A549 (cell line): Measurements from ENCODE around the gene RAB3GAP2. TPM values are rescaled to one million over a fixed set of nuclear protein-coding genes. Genes with fewer than 3 reads are reported as not detected.
A peak's percentile ranks its signal among the peaks of the same experiment; 100 is the strongest.

Source experiments
- ATAC-seq, 2 experiments: fragments of 200-7000 bp in 1 of 2; fragments of >200 bp in 1 of 2; cut with Nextera tagmentation in 1 of 2; cut with Tn5 transposase in 1 of 2; 3 replicates each; pipeline versions ENCODE4 v1.8.0 to v1.9.1; 2018 to 2020; ENCODE audit warnings: mild to moderate bottlenecking in 1 of 2, moderate library complexity in 1 of 2
- CTCF ChIA-PET: fragments of 300-600 bp; sonication (Branson Sonifier 250); formaldehyde crosslinking; extraction: SDS; loops from one replicate; lab custom pipeline; 2021; ENCODE audit warnings: antibody characterized with exemption, inconsistent platforms; lab: Yijun Ruan, JAX
- POLR2A ChIA-PET: fragments of 350-600 bp; formaldehyde crosslinking; extraction: SDS; loops from one replicate; lab custom pipeline; 2021; ENCODE audit warnings: antibody characterized with exemption, inconsistent platforms; lab: Yijun Ruan, JAX
- DNase-seq, 2 experiments: peaks; one replicate each; pipeline versions ENCODE4 v3.0.0 to v3.0.0-alpha.2; 2011 to 2016; ENCODE audit warnings: low read depth in 1 of 2, low spot score in 1 of 2
- FAIRE-seq: peaks from 2 replicates; lab custom pipeline; 2011; peaks lifted over from hg19 to GRCh38; lab: Jason Lieb, UNC
- H3K27ac ChIP-seq, 2 experiments: fragments of >200 bp; sonication (Bioruptor Twin); formaldehyde crosslinking; 3 replicates each; pipeline ENCODE4 v1.5.1; 2016 to 2017
- H3K4me1 ChIP-seq: fragments of >200 bp; sonication (Bioruptor Twin); formaldehyde crosslinking; 3 replicates; pipeline ENCODE4 v1.6.1; 2016
- H3K4me2 ChIP-seq: fragments of >200 bp; sonication (Bioruptor Twin); formaldehyde crosslinking; 3 replicates; pipeline ENCODE4 v1.6.1; 2016
- H3K4me3 ChIP-seq: fragments of >200 bp; sonication (Bioruptor Twin); formaldehyde crosslinking; 3 replicates; pipeline ENCODE4 v1.5.1; 2016
- H3K9me3 ChIP-seq: fragments of >200 bp; sonication (Bioruptor Twin); formaldehyde crosslinking; 3 replicates; pipeline ENCODE4 v1.6.1; 2016
- EHMT2 ChIP-seq: fragments of 200-600 bp; sonication (generic); IDR thresholded peaks from 2 replicates; pipeline ENCODE4 v1.6.1; 2016; ENCODE audit warnings: antibody characterized with exemption, low read depth, mild to moderate bottlenecking, moderate library complexity
- FOSB ChIP-seq: fragments of 250-450 bp; sonication (Bioruptor Pico); IDR thresholded peaks from 2 replicates; pipeline ENCODE4 v1.5.0; 2020; ENCODE audit warnings: mild to moderate bottlenecking, moderate library complexity
- FOXS1 ChIP-seq: fragments of 250-450 bp; sonication (Bioruptor Pico); IDR thresholded peaks from 2 replicates; pipeline ENCODE4 v1.5.0; 2020; ENCODE audit warnings: mild to moderate bottlenecking, moderate library complexity
- GATA3 ChIP-seq: IDR thresholded peaks from 2 replicates; pipeline ENCODE4 v1.6.1; 2012; ENCODE audit warnings: borderline replicate concordance
- HOXB5 ChIP-seq: fragments of 250-450 bp; sonication (Bioruptor Pico); IDR thresholded peaks from 2 replicates; pipeline ENCODE4 v1.5.0; 2020; ENCODE audit warnings: mild to moderate bottlenecking, moderate library complexity
- JUNB ChIP-seq: fragments of >200 bp; sonication (Bioruptor Twin); formaldehyde crosslinking; IDR thresholded peaks from 2 replicates; pipeline ENCODE4 v1.6.1; 2016
- MAFK ChIP-seq: fragments of 450-650 bp; IDR thresholded peaks from 2 replicates; pipeline ENCODE4 v1.6.1; 2014; ENCODE audit not compliant: partially characterized antibody
- MAZ ChIP-seq: fragments of 150-350 bp; IDR thresholded peaks from 2 replicates; pipeline ENCODE4 v1.6.1; 2014; ENCODE audit warnings: antibody characterized with exemption, low read depth, low read length, borderline replicate concordance
- NFE2L2 ChIP-seq: fragments of 150-350 bp; conservative IDR thresholded peaks from 2 replicates; pipeline ENCODE4 v1.6.1; 2014; ENCODE audit warnings: low read length
- RCOR1 ChIP-seq: fragments of 150-350 bp; IDR thresholded peaks from 2 replicates; pipeline ENCODE4 v1.6.1; 2014; ENCODE audit warnings: antibody characterized with exemption, low read length, low read depth
- RFX5 ChIP-seq: fragments of 450-650 bp; IDR thresholded peaks from 2 replicates; pipeline ENCODE4 v1.7.1; 2014; ENCODE audit warnings: antibody characterized with exemption, mild to moderate bottlenecking, moderate library complexity
- RNF2 ChIP-seq: fragments of 200-600 bp; sonication (generic); IDR thresholded peaks from 2 replicates; pipeline ENCODE4 v1.6.1; 2016; ENCODE audit warnings: low read depth, mild to moderate bottlenecking, antibody characterized with exemption, moderate library complexity, borderline replicate concordance
- SREBF2 ChIP-seq: fragments of 450-650 bp; IDR thresholded peaks from 2 replicates; pipeline ENCODE4 v1.6.1; 2014; ENCODE audit warnings: mild to moderate bottlenecking, moderate library complexity
- TFCP2L1 ChIP-seq: fragments of 250-450 bp; sonication (Bioruptor Pico); IDR thresholded peaks from 2 replicates; pipeline ENCODE4 v1.5.0; 2021; ENCODE audit warnings: mild to moderate bottlenecking
- TP53 ChIP-seq: fragments of 250-450 bp; sonication (Bioruptor Pico); IDR thresholded peaks from 2 replicates; pipeline ENCODE4 v1.5.0; 2021; ENCODE audit warnings: mild to moderate bottlenecking, moderate library complexity
- ZNF302 ChIP-seq: fragments of 250-450 bp; sonication (Bioruptor Pico); IDR thresholded peaks from 2 replicates; pipeline ENCODE4 v1.9.0; 2021; ENCODE audit warnings: inconsistent platforms, mild to moderate bottlenecking, moderate library complexity
- ZSCAN20 ChIP-seq: fragments of 250-450 bp; sonication (Bioruptor Pico); IDR thresholded peaks from 2 replicates; pipeline ENCODE4 v1.8.0; 2022; ENCODE audit warnings: mild to moderate bottlenecking, moderate library complexity
- WGBS: methylation state at CpG from one replicate; pipeline ENCODE4 v1.1.6; 2017; ENCODE audit errors: missing lambda C conversion rate; 5-methylcytosine and 5-hydroxymethylcytosine counted together
- polyA plus RNA-seq, 4 experiments: library from polyadenylated mRNA; depleted of rRNA in 3 of 4; stranded (reverse); fragments of >200 nt; fragmentation: RNase III in 1 of 4; extraction: RNeasy Plus Mini Kit Qiagen cat#74134 plus additional on column Dnase treatment in 1 of 4; gene quantifications; 2 replicates in 3 of 4; 3 replicates in 1 of 4; pipeline ENCODE4 v1.2.3, GENCODE V29; 2011 to 2017
- TF ChIP-seq, protein P1 (sequence below): fragments of 150-350 bp; IDR thresholded peaks from 2 replicates; pipeline ENCODE4 v1.6.1; 2014; ENCODE audit warnings: low read depth, mild to moderate bottlenecking, low read length
- TF ChIP-seq, protein P2 (sequence below): fragments of 450-650 bp; IDR thresholded peaks from 2 replicates; pipeline ENCODE4 v1.6.1; 2014; ENCODE audit warnings: antibody characterized with exemption
- TF ChIP-seq, protein P3 (sequence below): fragments of >200 bp; sonication (Bioruptor Twin); formaldehyde crosslinking; IDR thresholded peaks from 3 replicates; pipeline ENCODE4 v1.5.1; 2016

The RAB3GAP2 gene
- polyA plus RNA-seq, 2 of the 4 experiments (the other 2 are of a cell fraction): 14.1 to 42.8 TPM

DNA sequence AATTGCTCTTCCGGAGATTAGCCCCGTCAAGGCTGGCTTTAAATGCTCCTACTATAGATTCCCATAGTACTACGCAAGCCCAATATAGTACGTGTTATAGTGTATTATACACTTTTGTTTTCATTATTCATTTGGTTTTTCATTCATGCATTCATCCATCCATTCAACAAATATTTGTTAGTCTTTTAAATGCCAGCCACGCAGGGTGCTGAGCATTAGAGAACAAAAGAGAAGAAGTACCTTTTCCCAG lies 513 bp upstream of the RAB3GAP2 start (continued):
- TF ChIP-seq, protein P1, sequence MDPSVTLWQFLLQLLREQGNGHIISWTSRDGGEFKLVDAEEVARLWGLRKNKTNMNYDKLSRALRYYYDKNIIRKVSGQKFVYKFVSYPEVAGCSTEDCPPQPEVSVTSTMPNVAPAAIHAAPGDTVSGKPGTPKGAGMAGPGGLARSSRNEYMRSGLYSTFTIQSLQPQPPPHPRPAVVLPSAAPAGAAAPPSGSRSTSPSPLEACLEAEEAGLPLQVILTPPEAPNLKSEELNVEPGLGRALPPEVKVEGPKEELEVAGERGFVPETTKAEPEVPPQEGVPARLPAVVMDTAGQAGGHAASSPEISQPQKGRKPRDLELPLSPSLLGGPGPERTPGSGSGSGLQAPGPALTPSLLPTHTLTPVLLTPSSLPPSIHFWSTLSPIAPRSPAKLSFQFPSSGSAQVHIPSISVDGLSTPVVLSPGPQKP: no peak
- TF ChIP-seq HOXB5 (CRISPR knock-in tag) (no peak), TFCP2L1 (CRISPR knock-in tag) (no peak), MAZ (no peak), FOSB (no peak)

DNA sequence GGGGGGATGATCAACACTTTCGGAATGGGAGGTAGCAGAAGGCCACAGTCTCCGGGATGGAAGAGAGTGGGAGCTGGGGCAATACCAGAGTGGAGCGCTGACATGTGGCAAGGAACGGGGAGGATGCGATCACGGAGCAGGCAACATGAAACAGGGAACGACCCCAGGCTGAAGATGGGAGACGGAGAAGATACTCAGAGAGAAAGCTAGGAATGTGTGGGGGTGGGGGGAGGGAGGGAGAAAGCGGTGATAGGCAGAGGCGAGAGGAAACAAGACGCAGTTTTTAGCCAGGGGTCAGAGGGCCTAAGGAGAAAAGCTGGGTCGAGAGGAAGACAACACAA lies 577 bp downstream of the RAB3GAP2 start:
- DNase-seq: peak in 1 of 2 experiments; percentile 28
- POLR2A ChIA-PET: interaction anchor here (0.5 to 1.2 kb wide), 7 partner anchors 9 to 828 kb away, joined by 3 to 6 read pairs (median 4); partner anchors contain the start of gene MTARC2
- Histone ChIP-seq H3K9me3 (no peaks in the 10 kb centered on the region), H3K4me2 (peak overlapping the region; percentile 90), H3K4me1 (peaks cover 14% of the 10 kb centered on the region; the same call in 2 of the 3 replicates), H3K27ac (peak overlapping the region; percentile 83 to 96), H3K4me3 (peak overlapping the region; percentile 80)
- no peak for FAIRE-seq
- TF ChIP-seq MAFK (no peak), TFCP2L1 (CRISPR knock-in tag) (no peak), ZNF302 (CRISPR knock-in tag) (no peak), JUNB (no peak), RNF2 (no peak)
- TF ChIP-seq, protein P2, sequence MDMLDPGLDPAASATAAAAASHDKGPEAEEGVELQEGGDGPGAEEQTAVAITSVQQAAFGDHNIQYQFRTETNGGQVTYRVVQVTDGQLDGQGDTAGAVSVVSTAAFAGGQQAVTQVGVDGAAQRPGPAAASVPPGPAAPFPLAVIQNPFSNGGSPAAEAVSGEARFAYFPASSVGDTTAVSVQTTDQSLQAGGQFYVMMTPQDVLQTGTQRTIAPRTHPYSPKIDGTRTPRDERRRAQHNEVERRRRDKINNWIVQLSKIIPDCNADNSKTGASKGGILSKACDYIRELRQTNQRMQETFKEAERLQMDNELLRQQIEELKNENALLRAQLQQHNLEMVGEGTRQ: no peak
- TF ChIP-seq, protein P3, sequence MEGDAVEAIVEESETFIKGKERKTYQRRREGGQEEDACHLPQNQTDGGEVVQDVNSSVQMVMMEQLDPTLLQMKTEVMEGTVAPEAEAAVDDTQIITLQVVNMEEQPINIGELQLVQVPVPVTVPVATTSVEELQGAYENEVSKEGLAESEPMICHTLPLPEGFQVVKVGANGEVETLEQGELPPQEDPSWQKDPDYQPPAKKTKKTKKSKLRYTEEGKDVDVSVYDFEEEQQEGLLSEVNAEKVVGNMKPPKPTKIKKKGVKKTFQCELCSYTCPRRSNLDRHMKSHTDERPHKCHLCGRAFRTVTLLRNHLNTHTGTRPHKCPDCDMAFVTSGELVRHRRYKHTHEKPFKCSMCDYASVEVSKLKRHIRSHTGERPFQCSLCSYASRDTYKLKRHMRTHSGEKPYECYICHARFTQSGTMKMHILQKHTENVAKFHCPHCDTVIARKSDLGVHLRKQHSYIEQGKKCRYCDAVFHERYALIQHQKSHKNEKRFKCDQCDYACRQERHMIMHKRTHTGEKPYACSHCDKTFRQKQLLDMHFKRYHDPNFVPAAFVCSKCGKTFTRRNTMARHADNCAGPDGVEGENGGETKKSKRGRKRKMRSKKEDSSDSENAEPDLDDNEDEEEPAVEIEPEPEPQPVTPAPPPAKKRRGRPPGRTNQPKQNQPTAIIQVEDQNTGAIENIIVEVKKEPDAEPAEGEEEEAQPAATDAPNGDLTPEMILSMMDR: no peak
- under 1% methylated on average over 12 of the region's 12 CpGs for WGBS
- CTCF ChIA-PET: interaction anchor here (1.1 to 1.8 kb wide), 4 partner anchors 9 to 82 kb away, joined by 3 to 6 read pairs (median 4); no protein-coding TSS in a partner anchor
- ATAC-seq: peak; percentile 42 to 60

DNA sequence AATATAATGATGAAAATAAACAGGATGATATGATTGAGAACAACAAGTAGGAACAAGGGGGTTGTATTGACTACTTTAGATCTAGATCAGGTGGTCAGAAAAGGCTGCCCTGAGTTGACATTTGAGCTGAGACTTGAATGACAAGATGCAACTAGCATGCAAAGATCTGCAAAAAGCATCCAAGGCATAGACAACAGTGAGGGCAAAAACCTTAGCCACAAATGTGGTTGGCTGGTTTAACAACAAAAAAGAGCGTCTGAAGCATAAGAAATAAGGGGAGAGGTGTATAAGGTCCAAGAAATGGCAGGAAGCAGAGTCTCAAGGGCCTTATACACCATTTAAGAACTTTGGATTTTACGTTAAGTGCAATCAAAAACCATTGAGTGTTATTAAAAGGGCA lies 3.2 kb downstream of the RAB3GAP2 start:
- peaks cover 14% of the 10 kb centered on the region; the same call in 2 of the 3 replicates for H3K4me1 ChIP-seq
- TF ChIP-seq RFX5: no peak
- no peak for TF ChIP-seq HOXB5 (CRISPR knock-in tag)
- no peak for TF ChIP-seq MAZ
- no peak for TF ChIP-seq RCOR1
- TF ChIP-seq NFE2L2: no peak
- TF ChIP-seq EHMT2: no peak
- no peak for TF ChIP-seq GATA3
- no peak for TF ChIP-seq FOXS1 (CRISPR knock-in tag)
- TF ChIP-seq JUNB: no peak
- no peak for TF ChIP-seq ZSCAN20 (CRISPR knock-in tag)
- TF ChIP-seq ZNF302 (CRISPR knock-in tag): no peak
- TF ChIP-seq, protein P1: no peak
- no peak for TF ChIP-seq TFCP2L1 (CRISPR knock-in tag)
- TF ChIP-seq SREBF2: no peak
- no peak for TF ChIP-seq TP53 (CRISPR knock-in tag)
- DNase-seq (no peak), FAIRE-seq (no peak), ATAC-seq (no peak)
- 93% methylated on average over 2 of the region's 2 CpGs for WGBS
- H3K9me3 ChIP-seq: peaks cover 4% of the 10 kb centered on the region; the same call in 2 of the 3 replicates
- no peak overlapping the region for H3K4me2 ChIP-seq
- no peak overlapping the region for H3K4me3 ChIP-seq
- no peak overlapping the region for H3K27ac ChIP-seq
- CTCF ChIA-PET: interaction anchor here (1.9 kb wide), 1 partner anchor 7 kb away, joined by 5 read pairs; no protein-coding TSS in a partner anchor
- POLR2A ChIA-PET: no interaction called here
